Suprapubic skin (tissue), 4 donors: ENCODE measurements around the gene RGS6.

Source experiments
- CTCF ChIP-seq, 2 donors: fragments of 200-600 bp in 1 of 2; fragments of 450-650 bp in 1 of 2; sonication (generic) in 1 of 2; IDR thresholded peaks; one replicate each; pipeline ENCODE4 v1.5.1; 2016 to 2019; ENCODE audit warnings: antibody characterized with exemption in 2 of 2, mild to moderate bottlenecking in 1 of 2, moderate library complexity in 1 of 2
- POLR2A ChIP-seq, 2 donors: fragments of 450-650 bp; IDR thresholded peaks; one replicate each; pipeline ENCODE4 v1.6.1; 2017; ENCODE audit warnings: antibody characterized with exemption in 2 of 2, mild to moderate bottlenecking in 2 of 2, moderate library complexity in 2 of 2
- POLR2AphosphoS5 ChIP-seq, 3 donors: sonication (generic); formaldehyde crosslinking; IDR thresholded peaks; one replicate each; pipeline ENCODE4 v1.6.1; 2017; ENCODE audit warnings: antibody characterized with exemption in 3 of 3

- TF ChIP-seq POLR2A (IDR thresholded peaks at IDR 0.05) = no peak
- no peak for TF ChIP-seq CTCF (IDR thresholded peaks at IDR 0.05)
- TF ChIP-seq POLR2AphosphoS5 (IDR thresholded peaks at IDR 0.05) = no peak
These were observed 566.4 kb downstream of the RGS6 start for GRCh38 chr14:72498646-72499045.
